Activated naive CD8-positive, alpha-beta T cell treated with anti-CD3 and anti-CD28 coated beads for 36 hours (primary cell): Measurements from ENCODE around the gene CCNL1. TPM values are rescaled to one million over a fixed set of nuclear protein-coding genes. Genes with fewer than 3 reads are reported as not detected.
"Not testable (repeated sequence)": the region's sequence is repeated elsewhere in the genome, so short reads cannot be mapped to it uniquely, and the experiment has no call there.

Experiments used
- DNase-seq: peaks from one replicate; pipeline ENCODE4 v3.0.0; 2021
- H3K27ac Mint-ChIP-seq: one replicate; pipeline ENCODE4 v1.8.0; 2022; ENCODE audit warnings: mild to moderate bottlenecking, moderate library complexity, mixed read lengths
- H3K27me3 Mint-ChIP-seq: one replicate; pipeline ENCODE4 v1.8.0; 2022; ENCODE audit warnings: mild to moderate bottlenecking, mixed read lengths
- H3K36me3 Mint-ChIP-seq: one replicate; pipeline ENCODE4 v1.8.0; 2021; ENCODE audit warnings: mild to moderate bottlenecking, mixed read lengths
- H3K4me1 Mint-ChIP-seq: one replicate; pipeline ENCODE4 v1.8.0; 2021; ENCODE audit warnings: mixed read lengths
- H3K4me3 Mint-ChIP-seq: one replicate; pipeline ENCODE4 v1.8.0; 2022; ENCODE audit warnings: mild to moderate bottlenecking, moderate library complexity, mixed read lengths
- H3K9me3 Mint-ChIP-seq: one replicate; pipeline ENCODE4 v1.8.0; 2022; ENCODE audit warnings: mixed read lengths
- total RNA-seq, 2 experiments: library from RNA; stranded (reverse); gene quantifications; one replicate each; pipeline ENCODE4 v1.2.3, GENCODE V29; 2021

CCNL1 gene
- 100 to 1,000 TPM; 139 to 156 TPM for total RNA-seq

DNA sequence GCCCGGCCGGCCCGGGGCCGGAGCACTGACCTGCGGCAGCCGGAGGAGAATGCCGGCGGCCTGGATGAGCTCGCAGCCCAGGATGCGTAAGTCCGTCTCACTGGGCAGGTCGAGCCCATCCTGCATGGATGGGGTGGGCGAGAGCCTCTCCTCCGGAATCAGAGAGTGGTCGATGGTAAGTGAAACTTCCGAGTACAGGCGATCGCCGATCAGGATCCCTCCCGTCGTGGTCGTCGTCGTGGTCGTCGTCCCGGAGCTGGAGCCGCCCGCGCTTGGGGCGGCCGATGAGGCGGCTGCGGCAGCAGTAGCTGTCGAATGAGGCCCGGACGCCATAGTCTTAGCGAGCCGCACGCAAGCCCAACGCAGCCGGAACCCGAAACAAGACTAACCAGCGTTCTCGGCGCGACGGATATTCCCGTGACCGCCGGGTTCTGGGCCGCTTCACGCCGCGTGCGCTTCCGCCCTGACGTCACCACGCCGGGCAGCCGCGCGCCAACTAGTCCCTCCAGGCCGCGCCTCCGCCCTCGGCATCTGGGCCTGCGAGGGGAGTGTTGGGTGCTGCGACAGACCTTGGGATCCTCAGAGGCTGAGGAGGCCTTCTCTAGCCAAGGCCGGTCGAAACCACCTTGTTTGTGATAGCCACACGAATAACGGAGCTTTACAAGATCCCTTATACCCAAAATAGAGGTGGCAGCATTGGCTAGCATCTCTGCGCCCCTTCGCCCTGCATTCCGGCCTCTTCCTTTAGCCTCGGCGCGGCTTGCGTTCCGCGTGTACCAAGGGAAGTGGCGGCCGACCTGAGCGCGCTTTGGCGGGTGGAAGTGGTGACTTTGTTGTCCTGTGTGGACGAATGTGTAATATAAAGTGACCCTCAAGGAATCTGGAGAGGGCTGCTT, at the start of gene CCNL1:
Gene CCNL1, minus strand, starts transcription at position 386 of the 896 bp plus-strand sequence. Its CDS starts 53 bp downstream, at position 333.
- peak; percentile 97 for DNase-seq
- Mint-ChIP-seq H3K9me3 (no peaks in the 10 kb centered on the region), H3K27me3 (no peaks in the 10 kb centered on the region), H3K36me3 (peaks cover 65% of the 10 kb centered on the region), H3K4me3 (peak within 1 kb of the TSS; percentile 96), H3K27ac (peak within 1 kb of the TSS; percentile 98), H3K4me1 (peaks cover 43% of the 10 kb centered on the region)

DNA sequence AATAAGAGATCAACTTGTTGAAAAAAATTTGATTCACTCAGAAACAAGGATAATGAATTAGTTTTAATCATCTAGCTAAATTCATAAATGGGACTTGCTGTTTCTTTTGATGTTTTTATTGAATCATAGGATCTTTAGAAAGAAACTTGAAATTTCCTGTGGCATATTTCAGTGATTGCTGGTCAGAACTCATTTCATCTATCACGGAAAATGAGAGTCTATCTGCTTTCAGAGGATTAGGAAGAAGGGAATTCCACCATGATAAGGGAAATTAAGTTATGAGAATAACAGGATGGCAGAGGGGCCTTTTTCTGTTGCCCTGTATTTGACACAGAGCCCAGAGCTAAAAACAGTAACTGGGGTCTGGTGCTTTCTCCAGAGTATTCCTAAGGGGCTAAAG, 44.9 kb upstream of the CCNL1 start:
- Mint-ChIP-seq H3K4me1 (no peaks in the 10 kb centered on the region), H3K4me3 (no peak overlapping the region), H3K27ac (no peak overlapping the region), H3K27me3 (no peaks in the 10 kb centered on the region), H3K36me3 (no peaks in the 10 kb centered on the region), H3K9me3 (no peaks in the 10 kb centered on the region)
- no peak for DNase-seq

DNA sequence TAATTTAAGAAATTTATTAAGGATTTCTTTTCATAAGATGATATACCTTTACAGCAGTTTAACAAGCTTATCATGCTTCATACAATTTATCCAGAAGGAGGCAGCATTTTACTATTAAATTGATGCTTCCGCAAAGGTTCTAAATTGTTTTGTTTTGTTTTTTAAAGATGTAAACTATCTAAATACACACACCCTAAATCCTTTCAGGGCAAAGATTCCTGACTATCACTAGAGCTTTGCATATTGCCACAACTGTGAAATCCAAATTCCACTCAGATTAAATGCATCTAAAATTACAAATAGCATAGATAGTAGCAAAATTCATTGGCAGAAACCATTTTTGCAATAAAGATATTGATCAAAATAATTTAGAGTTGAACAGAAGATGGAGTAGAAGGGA, 44.5 kb upstream of the CCNL1 start:
- Mint-ChIP-seq H3K36me3 (no peaks in the 10 kb centered on the region), H3K27me3 (no peaks in the 10 kb centered on the region), H3K9me3 (no peaks in the 10 kb centered on the region), H3K27ac (no peak overlapping the region), H3K4me3 (no peak overlapping the region), H3K4me1 (no peaks in the 10 kb centered on the region)
- DNase-seq = no peak

DNA sequence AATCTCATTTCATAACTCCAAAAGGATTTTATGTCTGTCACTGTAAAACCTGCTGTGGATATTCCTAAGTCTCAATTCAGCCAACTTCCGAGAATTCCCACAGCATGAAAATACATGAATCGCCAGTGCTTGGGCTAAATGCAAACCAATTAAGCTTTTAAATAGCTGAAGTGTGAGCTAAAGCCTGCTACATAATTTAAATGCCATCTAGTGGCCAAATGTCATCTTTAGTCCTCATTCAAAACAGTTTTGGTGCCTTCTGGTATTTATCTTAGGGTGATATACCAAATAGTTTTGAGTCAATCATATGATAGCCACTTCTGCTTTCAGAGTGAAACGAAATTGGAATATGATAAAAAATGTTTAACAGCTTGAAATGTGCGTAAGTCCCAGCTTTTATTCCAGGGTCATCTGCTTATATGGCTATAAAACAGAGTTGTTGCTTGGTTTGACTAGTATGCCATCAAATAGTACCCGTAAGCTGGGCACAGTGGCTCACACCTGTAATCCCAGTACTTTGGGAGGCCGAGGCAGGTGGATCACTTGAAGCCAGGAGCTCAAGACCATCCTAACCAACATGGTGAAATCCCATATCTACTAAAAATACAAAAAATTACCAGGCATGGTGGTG, 41.8 kb upstream of the CCNL1 start:
- peaks cover 5% of the 10 kb centered on the region for H3K9me3 Mint-ChIP-seq
- no peaks in the 10 kb centered on the region for H3K27me3 Mint-ChIP-seq
- no peak overlapping the region for H3K4me3 Mint-ChIP-seq
- no peak overlapping the region for H3K27ac Mint-ChIP-seq
- no peaks in the 10 kb centered on the region for H3K36me3 Mint-ChIP-seq
- H3K4me1 Mint-ChIP-seq = no peaks in the 10 kb centered on the region
- no peak for DNase-seq

DNA sequence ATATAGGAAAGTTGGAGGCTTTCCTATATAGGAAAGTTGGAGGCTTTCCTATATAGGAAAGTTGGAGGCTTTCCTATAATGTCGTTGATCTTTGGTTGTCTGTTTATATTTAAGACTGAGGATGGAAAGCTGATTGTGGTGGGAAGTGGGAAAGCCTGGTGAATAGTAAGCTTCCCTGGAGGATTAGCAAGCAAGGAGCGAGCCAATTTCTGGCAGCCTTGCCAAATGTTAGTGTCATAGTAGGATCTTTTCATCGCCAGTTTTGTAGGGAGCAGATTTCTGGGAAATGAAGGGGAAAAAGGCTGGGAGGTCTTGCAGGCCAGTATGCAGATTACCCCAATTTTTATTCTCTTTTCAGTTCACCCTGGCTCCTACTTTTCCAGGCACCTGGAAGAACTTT, 39.9 kb upstream of the CCNL1 start:
- Mint-ChIP-seq H3K27ac (no peak overlapping the region), H3K9me3 (peaks cover 20% of the 10 kb centered on the region), H3K36me3 (peaks cover 5% of the 10 kb centered on the region), H3K4me3 (no peak overlapping the region), H3K27me3 (no peaks in the 10 kb centered on the region), H3K4me1 (no peaks in the 10 kb centered on the region)
- DNase-seq = no peak

DNA sequence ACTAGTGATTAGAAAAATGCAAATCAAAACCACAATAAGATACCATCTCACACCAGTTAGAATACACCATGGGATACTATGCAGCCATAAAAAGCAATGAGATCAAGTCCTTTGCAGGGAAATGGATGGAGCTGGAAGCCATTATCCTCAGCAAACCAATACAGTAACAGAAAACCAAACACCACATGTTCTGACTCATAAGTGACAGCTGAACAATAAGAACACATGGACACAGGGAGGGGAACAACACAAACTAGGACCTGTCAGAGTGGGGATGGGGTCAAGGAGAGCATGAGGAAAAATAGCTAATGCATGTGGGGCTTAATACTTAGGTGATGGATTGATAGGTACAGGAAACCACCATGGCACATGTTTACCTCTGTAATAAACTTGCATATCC, 36.0 kb upstream of the CCNL1 start:
- Mint-ChIP-seq H3K27ac (no peak overlapping the region), H3K27me3 (no peaks in the 10 kb centered on the region), H3K9me3 (peaks cover 44% of the 10 kb centered on the region), H3K4me3 (no peak overlapping the region), H3K36me3 (peaks cover 38% of the 10 kb centered on the region), H3K4me1 (no peaks in the 10 kb centered on the region)
- no peak for DNase-seq

DNA sequence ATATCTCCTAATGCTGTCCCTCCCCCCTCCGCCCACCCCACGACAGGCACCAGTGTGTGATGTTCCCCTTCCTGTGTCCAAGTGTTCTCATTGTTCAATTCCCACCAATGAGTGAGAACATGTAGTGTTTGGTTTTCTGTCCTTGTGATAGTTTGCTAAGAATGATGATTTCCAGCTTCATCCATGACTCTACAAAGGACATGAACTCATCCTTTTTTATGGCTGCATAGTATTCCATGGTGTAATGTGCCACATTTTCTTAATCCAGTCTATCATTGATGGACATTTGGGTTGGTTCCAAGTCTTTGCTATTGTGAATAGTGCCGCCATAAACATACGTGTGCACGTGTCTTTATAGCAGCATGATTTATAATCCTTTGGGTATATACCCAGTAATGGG, 31.2 kb upstream of the CCNL1 start:
- H3K4me3 Mint-ChIP-seq, H3K27ac Mint-ChIP-seq, H3K27me3 Mint-ChIP-seq, H3K4me1 Mint-ChIP-seq, DNase-seq: not testable (repeated sequence)
- Mint-ChIP-seq H3K36me3 (peaks cover 52% of the 10 kb centered on the region), H3K9me3 (peaks cover 73% of the 10 kb centered on the region)

DNA sequence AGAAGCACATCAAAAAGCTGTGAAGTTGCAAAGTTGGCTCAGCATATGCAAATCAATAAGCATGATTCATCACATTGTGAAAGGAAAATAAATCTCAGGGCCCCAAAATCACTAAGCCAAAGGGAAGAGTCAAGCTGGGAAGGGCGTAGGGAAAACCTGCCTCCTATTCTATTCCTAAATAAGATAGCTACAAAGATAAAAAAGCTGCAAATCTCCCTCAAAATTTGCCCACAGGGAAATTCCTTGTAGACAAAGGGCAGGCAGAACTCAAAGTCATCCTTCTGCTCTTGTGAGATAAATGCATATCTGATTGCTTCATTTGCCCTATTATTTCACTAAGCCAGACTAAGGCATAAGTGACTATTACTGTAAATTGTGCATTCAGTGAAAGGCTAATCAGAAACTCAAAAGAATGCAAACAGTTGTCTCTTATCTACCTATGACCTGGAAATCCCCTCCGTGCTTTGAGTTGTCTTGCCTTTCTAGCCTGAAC, 30.5 kb upstream of the CCNL1 start:
- Mint-ChIP-seq H3K9me3 (peaks cover 74% of the 10 kb centered on the region), H3K27me3 (no peaks in the 10 kb centered on the region), H3K4me1 (no peaks in the 10 kb centered on the region), H3K4me3 (no peak overlapping the region), H3K36me3 (peaks cover 59% of the 10 kb centered on the region), H3K27ac (no peak overlapping the region)
- DNase-seq = no peak

DNA sequence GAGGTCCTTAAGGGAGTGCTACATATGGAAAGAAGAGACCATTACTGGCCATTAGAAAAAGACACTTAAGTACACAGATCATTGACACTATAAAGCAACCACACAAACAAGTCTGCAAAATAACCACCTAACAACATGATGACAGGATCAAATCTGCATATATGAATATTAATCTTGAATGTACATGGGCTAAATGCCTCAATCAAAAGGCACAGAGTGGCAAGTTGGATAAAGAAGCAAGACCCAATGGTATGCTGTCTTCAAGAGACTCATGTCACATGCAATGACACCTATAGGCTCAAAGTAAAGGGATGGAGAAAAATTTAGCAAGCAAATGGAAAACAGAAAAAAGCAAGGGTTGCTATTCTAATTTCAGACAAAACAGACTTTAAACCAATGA, 28.4 kb upstream of the CCNL1 start:
- DNase-seq = no peak
- H3K4me3 Mint-ChIP-seq = no peak overlapping the region
- H3K36me3 Mint-ChIP-seq = peaks cover 64% of the 10 kb centered on the region
- H3K9me3 Mint-ChIP-seq = peaks cover 73% of the 10 kb centered on the region
- H3K27me3 Mint-ChIP-seq = no peaks in the 10 kb centered on the region
- no peaks in the 10 kb centered on the region for H3K4me1 Mint-ChIP-seq
- H3K27ac Mint-ChIP-seq = no peak overlapping the region

DNA sequence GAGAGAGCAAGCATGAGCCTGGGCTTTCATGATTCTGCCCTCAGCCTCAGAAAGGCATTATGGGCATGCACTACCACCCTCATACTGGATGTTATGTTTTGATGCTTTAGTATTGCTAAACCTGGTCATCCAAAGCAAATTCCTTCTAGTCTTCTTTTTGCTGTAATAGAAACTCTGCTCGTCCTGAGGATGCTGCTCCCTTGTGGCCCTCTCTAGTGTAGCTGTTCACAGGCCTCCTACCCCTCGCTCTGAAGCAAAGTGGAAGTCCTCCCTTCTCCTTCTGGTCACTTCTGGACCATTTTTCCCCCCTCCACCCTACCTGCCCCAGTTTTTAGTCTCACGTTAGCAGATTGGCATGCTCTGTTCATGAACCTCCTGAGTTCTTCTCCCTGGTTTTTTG, 22.9 kb upstream of the CCNL1 start:
- DNase-seq = no peak
- H3K9me3 Mint-ChIP-seq = peaks cover 48% of the 10 kb centered on the region
- H3K27me3 Mint-ChIP-seq = no peaks in the 10 kb centered on the region
- no peak overlapping the region for H3K4me3 Mint-ChIP-seq
- no peak overlapping the region for H3K27ac Mint-ChIP-seq
- peaks cover 2% of the 10 kb centered on the region for H3K4me1 Mint-ChIP-seq
- peaks cover 80% of the 10 kb centered on the region for H3K36me3 Mint-ChIP-seq

DNA sequence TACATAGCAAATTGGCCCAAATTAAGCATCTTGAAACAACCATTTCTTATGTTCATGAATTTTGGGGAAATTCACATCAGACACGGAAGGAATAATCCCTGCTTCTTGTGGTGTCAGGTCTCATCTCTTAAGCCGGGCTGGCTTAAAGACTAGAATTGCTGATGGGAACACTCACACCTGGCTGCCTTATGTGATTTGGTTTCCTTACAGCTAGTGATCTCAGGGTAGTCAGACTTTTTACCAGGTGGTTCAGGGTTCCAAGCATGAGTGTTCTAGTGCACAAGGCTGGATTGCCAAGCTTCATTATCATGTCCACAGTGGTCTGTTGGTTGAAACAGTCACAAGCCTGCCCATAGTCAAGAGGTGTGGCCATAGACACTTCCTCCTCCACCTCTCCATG, 20.3 kb upstream of the CCNL1 start:
- Mint-ChIP-seq H3K9me3 (peaks cover 30% of the 10 kb centered on the region), H3K27ac (no peak overlapping the region), H3K4me1 (peaks cover 9% of the 10 kb centered on the region), H3K36me3 (peaks cover 68% of the 10 kb centered on the region), H3K27me3 (no peaks in the 10 kb centered on the region), H3K4me3 (no peak overlapping the region)
- DNase-seq = no peak

DNA sequence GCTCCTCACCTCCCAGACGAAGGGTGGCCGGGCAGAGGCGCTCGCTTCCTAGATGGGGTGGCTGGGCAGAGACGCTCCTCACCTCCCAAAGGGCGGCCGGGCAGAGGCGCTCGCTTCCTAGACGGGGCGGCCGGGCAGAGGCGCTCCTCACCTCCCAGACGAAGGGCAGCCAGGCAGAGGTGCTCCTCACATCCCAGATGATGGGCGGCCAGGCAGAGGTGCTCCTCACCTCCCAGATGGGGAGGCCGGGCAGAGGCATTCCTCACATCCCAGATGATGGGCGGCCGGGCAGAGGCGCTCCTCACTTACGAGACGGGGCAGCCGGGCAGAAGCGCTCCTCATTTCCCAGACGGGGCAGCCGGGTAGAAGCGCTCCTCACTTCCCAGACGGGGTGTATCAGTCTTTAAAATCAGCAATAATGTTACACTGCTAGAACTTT, 19.4 kb upstream of the CCNL1 start:
- H3K4me1 Mint-ChIP-seq = peaks cover 12% of the 10 kb centered on the region
- H3K27ac Mint-ChIP-seq = no peak overlapping the region
- peaks cover 59% of the 10 kb centered on the region for H3K36me3 Mint-ChIP-seq
- H3K4me3 Mint-ChIP-seq = no peak overlapping the region
- no peaks in the 10 kb centered on the region for H3K27me3 Mint-ChIP-seq
- no peak for DNase-seq
- H3K9me3 Mint-ChIP-seq = peaks cover 25% of the 10 kb centered on the region

DNA sequence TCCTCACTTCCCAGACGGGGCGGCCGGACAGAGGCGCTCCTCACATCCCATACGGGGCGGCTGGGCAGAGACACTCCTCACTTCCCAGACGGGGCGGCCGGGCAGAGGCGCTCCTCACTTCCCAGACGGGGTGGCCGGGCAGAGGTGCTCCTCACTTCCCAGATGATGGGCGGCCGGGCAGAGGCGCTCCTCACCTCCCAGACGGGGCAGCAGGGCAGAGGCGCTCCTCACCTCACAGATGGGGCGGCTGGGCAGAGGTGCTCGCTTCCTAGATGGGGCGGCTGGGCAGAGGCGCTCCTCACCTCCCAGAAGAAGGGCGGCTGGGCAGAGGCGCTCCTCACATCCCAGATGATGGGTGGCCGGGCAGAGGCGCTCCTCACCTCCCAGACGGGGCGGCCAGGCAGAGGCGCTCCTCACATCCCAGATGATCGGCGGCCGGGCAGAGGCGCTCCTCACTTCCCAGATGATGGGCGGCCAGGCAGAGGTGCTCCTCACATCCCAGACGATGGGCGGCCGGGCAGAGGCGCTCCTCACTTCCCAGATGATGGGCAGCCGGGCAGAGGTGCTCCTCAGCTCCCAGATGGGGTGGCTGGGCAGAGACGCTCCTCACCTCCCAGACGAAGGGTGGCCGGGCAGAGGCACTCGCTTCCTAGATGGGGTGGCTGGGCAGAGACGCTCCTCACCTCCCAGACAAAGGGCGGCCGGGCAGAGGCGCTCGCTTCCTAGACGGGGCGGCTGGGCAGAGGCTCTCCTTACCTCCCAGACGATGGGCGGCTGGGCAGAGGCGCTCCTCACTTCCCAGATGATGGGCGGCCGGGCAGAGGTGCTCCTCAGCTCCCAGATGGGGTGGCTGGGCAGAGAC, 18.8 kb upstream of the CCNL1 start:
- H3K4me3 Mint-ChIP-seq, DNase-seq, H3K27ac Mint-ChIP-seq, H3K27me3 Mint-ChIP-seq: not testable (repeated sequence)
- H3K9me3 Mint-ChIP-seq = peaks cover 20% of the 10 kb centered on the region
- H3K4me1 Mint-ChIP-seq = peaks cover 17% of the 10 kb centered on the region
- H3K36me3 Mint-ChIP-seq = peaks cover 53% of the 10 kb centered on the region

DNA sequence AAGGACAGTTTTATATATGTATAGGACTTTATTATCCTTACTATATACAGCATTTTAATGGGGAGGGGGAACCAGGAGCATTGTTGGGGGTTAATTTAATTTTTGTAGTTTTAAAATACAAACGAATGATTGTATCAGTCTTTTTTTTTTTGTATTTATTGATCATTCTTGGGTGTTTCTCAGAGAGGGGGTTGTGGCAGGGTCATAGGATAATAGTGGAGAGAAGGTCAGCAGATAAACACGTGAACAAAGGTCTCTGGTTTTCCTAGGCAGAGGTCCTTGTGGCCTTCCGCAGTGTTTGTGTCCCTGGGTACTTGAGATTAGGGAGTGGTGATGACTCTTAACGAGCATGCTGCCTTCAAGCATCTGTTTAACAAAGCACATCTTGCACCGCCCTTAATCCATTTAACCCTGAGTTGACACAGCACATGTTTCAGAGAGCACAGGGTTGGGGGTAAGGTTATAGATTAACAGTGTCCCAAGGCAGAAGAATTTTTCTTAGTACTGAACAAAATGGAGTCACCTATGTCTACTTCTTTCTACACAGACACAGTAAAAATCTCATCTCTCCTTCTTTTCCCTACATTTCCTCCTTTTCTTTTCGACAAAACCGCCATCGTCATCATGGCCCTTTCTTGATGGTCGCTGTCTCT, 18.0 kb upstream of the CCNL1 start:
- peaks cover 17% of the 10 kb centered on the region for H3K4me1 Mint-ChIP-seq
- not testable (repeated sequence) for H3K27ac Mint-ChIP-seq, H3K4me3 Mint-ChIP-seq

More for the DNA sequence above, 18.0 kb upstream of the CCNL1 start:
- Mint-ChIP-seq H3K36me3 (peaks cover 45% of the 10 kb centered on the region), H3K9me3 (peaks cover 12% of the 10 kb centered on the region)
- not testable (repeated sequence) for DNase-seq, H3K27me3 Mint-ChIP-seq
